GM19397 (cell line): Measurements from ENCODE around the gene ZSWIM4.
"Not testable (repeated sequence)": the region's sequence is repeated elsewhere in the genome, so short reads cannot be mapped to it uniquely, and the experiment has no call there.

Experiments used
- ATAC-seq: cut with Tn5 transposase; IDR thresholded peaks from one replicate; pipeline ENCODE4 v1.9.1; 2021; ENCODE audit warnings: mild to moderate bottlenecking, moderate library complexity; ENCODE audit not compliant: unreplicated experiment

The ZSWIM4 gene

GRCh38 chr19:13848340-13848677 is 53.1 kb downstream of the ZSWIM4 start:
- no peak for ATAC-seq

GRCh38 chr19:13848798-13849676 is 53.8 kb downstream of the ZSWIM4 start:
- no peak for ATAC-seq

GRCh38 chr19:13849991-13850909 is 55.0 kb downstream of the ZSWIM4 start:
- ATAC-seq, result no peak

- no peak for ATAC-seq
Observed at GRCh38 chr19:13850910-13851733, 55.9 kb downstream of the ZSWIM4 start.

- ATAC-seq, result not testable (repeated sequence)
Observed at GRCh38 chr19:13851734-13852114, 56.5 kb downstream of the ZSWIM4 start.

- not testable (repeated sequence) for ATAC-seq
Observed at GRCh38 chr19:13852171-13852707, 57.0 kb downstream of the ZSWIM4 start.

GRCh38 chr19:13856497-13856896 is 61.3 kb downstream of the ZSWIM4 start:
- ATAC-seq, result no peak

GRCh38 chr19:13859361-13859880 is 64.2 kb downstream of the ZSWIM4 start:
- no peak for ATAC-seq

- no peak for ATAC-seq
Observed at GRCh38 chr19:13860679-13861391, 65.6 kb downstream of the ZSWIM4 start.

GRCh38 chr19:13861392-13861713 is 66.1 kb downstream of the ZSWIM4 start:
- no peak for ATAC-seq

GRCh38 chr19:13861714-13862531 is 66.7 kb downstream of the ZSWIM4 start:
- ATAC-seq, result peak; percentile 77

- ATAC-seq, result no peak
Observed at GRCh38 chr19:13864046-13864666, 68.9 kb downstream of the ZSWIM4 start.

- no peak for ATAC-seq
Observed at GRCh38 chr19:13864667-13865570, 69.7 kb downstream of the ZSWIM4 start.

- no peak for ATAC-seq
Observed at GRCh38 chr19:13865571-13866462, 70.6 kb downstream of the ZSWIM4 start.

GRCh38 chr19:13866463-13867046 is 71.3 kb downstream of the ZSWIM4 start:
- ATAC-seq, result no peak

GRCh38 chr19:13868663-13869062 is 73.4 kb downstream of the ZSWIM4 start:
- no peak for ATAC-seq
